ENCODE data around the gene CYP11A1. TPM values are rescaled to one million over a fixed set of nuclear protein-coding genes. Genes with fewer than 3 reads are reported as not detected.

The CYP11A1 gene
- total and polyA plus RNA-seq, 10 of the 15 experiments (the other 5 are each of a cell fraction or from before 2014, with no cell fraction given): 0.11 to 1.2 (median 0.23) TPM; not detected in 5

DNA sequence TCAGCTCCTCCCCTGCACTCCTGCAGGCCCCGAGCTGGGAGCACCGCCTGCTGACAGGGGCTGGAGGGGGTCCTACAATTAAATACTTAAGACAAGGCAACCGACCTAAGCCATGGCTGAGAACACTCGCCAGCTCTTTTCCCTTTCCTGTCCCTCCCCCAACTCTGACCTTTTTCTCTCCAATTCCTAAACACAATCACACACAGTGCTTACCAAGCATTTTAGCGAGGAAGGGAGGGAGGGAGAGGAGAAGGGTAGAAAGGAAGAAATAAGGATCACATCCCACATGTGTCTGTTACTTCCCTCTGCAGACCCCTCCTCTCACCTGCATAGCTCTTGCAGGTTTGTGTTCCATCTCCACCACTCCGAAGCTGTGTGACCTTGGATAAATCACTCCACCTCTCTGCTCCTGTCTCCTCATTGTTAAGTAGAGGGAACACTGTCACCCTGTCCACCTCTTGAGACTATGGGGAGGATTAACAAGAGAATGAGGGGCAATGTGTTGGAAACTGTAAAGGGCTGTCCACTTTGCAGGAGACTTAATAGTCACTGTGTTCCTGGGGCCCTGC lies 63.6 kb downstream of the CYP11A1 start:
- in situ Hi-C loops (cut with MboI): loop anchor here (10.0 kb wide), 1 partner anchor 339 kb away; no protein-coding TSS in a partner anchor
- FAIRE-seq: no peak

More for the DNA sequence above, 63.6 kb downstream of the CYP11A1 start:
- Histone ChIP-seq H3K9ac (ENCODE audit: control insufficient read depth, insufficient read depth, low read length) (no peak overlapping the region), H2AFZ (ENCODE audit: control insufficient read depth, low read depth, low read length) (no peak overlapping the region), H3K4me3 (no peak overlapping the region), H3K27me3 (replicated peaks in 1 of 2; ENCODE audit: control insufficient read depth in 2 of 2, insufficient read depth in 2 of 2, low read length in 1 of 2) (peaks cover 2 to 14% of the 10 kb centered on the region in 2 experiments), H3K36me3 (ENCODE audit: control insufficient read depth in 2 of 2, insufficient read depth in 2 of 2, low read length in 1 of 2) (no peaks in the 10 kb centered on the region), H3K4me1 (ENCODE audit: control insufficient read depth, insufficient read depth, low read length) (no peaks in the 10 kb centered on the region), H3K27ac (ENCODE audit: control insufficient read depth, insufficient read depth) (no peak overlapping the region), H3K79me2 (ENCODE audit: control insufficient read depth, insufficient read depth, low read length) (no peaks in the 10 kb centered on the region), H4K20me1 (ENCODE audit: control insufficient read depth, insufficient read depth) (no peaks in the 10 kb centered on the region), H3K4me2 (ENCODE audit: control insufficient read depth, insufficient read depth) (no peak overlapping the region), H3K9me3 (replicated peaks; ENCODE audit: control insufficient read depth, insufficient read depth, low read length) (no peaks in the 10 kb centered on the region)
- intact Hi-C loops (cut with micrococcal nuclease; ENCODE audit: unreplicated experiment): loop anchor here (1.0 kb wide), 1 partner anchor 177 kb away; no protein-coding TSS in a partner anchor
- ATAC-seq: no peak
- 2% methylated on average over 6 of the region's 6 CpGs for WGBS (ENCODE audit: insufficient coverage, insufficient replicate concordance, low lambda C conversion rate, missing lambda C conversion rate)
- BruUV-seq (replicated peaks): no TSS peak
- DNase-seq (ENCODE audit: low read depth, low spot score): no peak
- SMC1A ChIA-PET (ENCODE audit: uncharacterized antibody, unreplicated experiment): interaction anchor here (0.6 to 1.4 kb wide), 2 partner anchors 16 to 142 kb away, joined by 3 to 4 read pairs; no protein-coding TSS in a partner anchor
- RAD21 ChIA-PET (ENCODE audit: unreplicated experiment): interaction anchor here (0.9 to 1.0 kb wide), 3 partner anchors 17 to 176 kb away, joined by 3 to 5 read pairs (median 4); no protein-coding TSS in a partner anchor
- no peak for TF ChIP-seq PAX8 (IDR thresholded peaks at IDR 0.05)
- TF ChIP-seq ZNF207 (IDR thresholded peaks at IDR 0.05; ENCODE audit: borderline replicate concordance): no peak
- no peak for TF ChIP-seq ZNF384 (IDR thresholded peaks at IDR 0.05; ENCODE audit: borderline replicate concordance, low read depth, low read length)
- TF ChIP-seq, protein P1, sequence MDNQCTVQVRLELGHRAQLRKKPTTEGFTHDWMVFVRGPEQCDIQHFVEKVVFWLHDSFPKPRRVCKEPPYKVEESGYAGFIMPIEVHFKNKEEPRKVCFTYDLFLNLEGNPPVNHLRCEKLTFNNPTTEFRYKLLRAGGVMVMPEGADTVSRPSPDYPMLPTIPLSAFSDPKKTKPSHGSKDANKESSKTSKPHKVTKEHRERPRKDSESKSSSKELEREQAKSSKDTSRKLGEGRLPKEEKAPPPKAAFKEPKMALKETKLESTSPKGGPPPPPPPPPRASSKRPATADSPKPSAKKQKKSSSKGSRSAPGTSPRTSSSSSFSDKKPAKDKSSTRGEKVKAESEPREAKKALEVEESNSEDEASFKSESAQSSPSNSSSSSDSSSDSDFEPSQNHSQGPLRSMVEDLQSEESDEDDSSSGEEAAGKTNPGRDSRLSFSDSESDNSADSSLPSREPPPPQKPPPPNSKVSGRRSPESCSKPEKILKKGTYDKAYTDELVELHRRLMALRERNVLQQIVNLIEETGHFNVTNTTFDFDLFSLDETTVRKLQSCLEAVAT (IDR thresholded peaks at IDR 0.05): no peak
- no peak for TF ChIP-seq ZNF274 (IDR thresholded peaks at IDR 0.05; ENCODE audit: insufficient read depth, insufficient read length)
- TF ChIP-seq CBX3 (IDR thresholded peaks at IDR 0.05; ENCODE audit: borderline replicate concordance, low read depth): no peak
- TF ChIP-seq, protein P2, sequence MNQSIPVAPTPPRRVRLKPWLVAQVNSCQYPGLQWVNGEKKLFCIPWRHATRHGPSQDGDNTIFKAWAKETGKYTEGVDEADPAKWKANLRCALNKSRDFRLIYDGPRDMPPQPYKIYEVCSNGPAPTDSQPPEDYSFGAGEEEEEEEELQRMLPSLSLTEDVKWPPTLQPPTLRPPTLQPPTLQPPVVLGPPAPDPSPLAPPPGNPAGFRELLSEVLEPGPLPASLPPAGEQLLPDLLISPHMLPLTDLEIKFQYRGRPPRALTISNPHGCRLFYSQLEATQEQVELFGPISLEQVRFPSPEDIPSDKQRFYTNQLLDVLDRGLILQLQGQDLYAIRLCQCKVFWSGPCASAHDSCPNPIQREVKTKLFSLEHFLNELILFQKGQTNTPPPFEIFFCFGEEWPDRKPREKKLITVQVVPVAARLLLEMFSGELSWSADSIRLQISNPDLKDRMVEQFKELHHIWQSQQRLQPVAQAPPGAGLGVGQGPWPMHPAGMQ (IDR thresholded peaks at IDR 0.05; ENCODE audit: borderline replicate concordance): no peak
- no peak for TF ChIP-seq NFXL1 (IDR thresholded peaks at IDR 0.05; ENCODE audit: borderline replicate concordance)
- no peak for TF ChIP-seq RFX5 (IDR thresholded peaks at IDR 0.05; ENCODE audit: low read depth, low read length)
- TF ChIP-seq TARDBP (IDR thresholded peaks at IDR 0.05; ENCODE audit: borderline replicate concordance): no peak
- TF ChIP-seq ESRRA (IDR thresholded peaks at IDR 0.05; ENCODE audit: low read length): no peak
- TF ChIP-seq, protein P3, sequence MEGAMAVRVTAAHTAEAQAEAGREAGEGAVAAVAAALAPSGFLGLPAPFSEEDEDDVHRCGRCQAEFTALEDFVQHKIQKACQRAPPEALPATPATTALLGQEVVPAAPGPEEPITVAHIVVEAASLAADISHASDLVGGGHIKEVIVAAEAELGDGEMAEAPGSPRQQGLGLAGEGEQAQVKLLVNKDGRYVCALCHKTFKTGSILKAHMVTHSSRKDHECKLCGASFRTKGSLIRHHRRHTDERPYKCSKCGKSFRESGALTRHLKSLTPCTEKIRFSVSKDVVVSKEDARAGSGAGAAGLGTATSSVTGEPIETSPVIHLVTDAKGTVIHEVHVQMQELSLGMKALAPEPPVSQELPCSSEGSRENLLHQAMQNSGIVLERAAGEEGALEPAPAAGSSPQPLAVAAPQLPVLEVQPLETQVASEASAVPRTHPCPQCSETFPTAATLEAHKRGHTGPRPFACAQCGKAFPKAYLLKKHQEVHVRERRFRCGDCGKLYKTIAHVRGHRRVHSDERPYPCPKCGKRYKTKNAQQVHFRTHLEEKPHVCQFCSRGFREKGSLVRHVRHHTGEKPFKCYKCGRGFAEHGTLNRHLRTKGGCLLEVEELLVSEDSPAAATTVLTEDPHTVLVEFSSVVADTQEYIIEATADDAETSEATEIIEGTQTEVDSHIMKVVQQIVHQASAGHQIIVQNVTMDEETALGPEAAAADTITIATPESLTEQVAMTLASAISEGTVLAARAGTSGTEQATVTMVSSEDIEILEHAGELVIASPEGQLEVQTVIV (IDR thresholded peaks at IDR 0.05; ENCODE audit: borderline replicate concordance, partially characterized antibody): no peak
- POLR2A ChIA-PET: interaction anchor here (0.5 kb wide), 1 partner anchor 699 kb away, joined by 3 read pairs; no protein-coding TSS in a partner anchor
- CTCF ChIA-PET: interaction anchor here (0.8 to 2.1 kb wide), 7 partner anchors 11 to 180 kb away, joined by 3 to 8 read pairs (median 3); no protein-coding TSS in a partner anchor
